H9 (cell line): ENCODE results near the gene ARL5A. TPM values are rescaled to one million over a fixed set of nuclear protein-coding genes. Genes with fewer than 3 reads are reported as not detected.

Source experiments
- DNase-seq: peaks from one replicate; pipeline ENCODE4 v3.0.0-alpha.2; 2017
- H2AFZ ChIP-seq: one replicate; pipeline ENCODE4 v1.6.1; 2013; ENCODE audit warnings: mild to moderate bottlenecking, low read length, control low read depth, moderate library complexity
- H2AK5ac ChIP-seq: 2 replicates; pipeline ENCODE4 v1.6.1; 2013; ENCODE audit warnings: low read length, control low read depth, mixed read lengths; ENCODE audit not compliant: insufficient read length
- H2BK120ac ChIP-seq: one replicate; pipeline ENCODE4 v1.6.1; 2013; ENCODE audit warnings: low read depth, mild to moderate bottlenecking, low read length, control low read depth, inconsistent platforms; ENCODE audit not compliant: poor library complexity, severe bottlenecking
- H2BK12ac ChIP-seq: 2 replicates; pipeline ENCODE4 v1.6.1; 2013; ENCODE audit warnings: low read length, control low read depth, mixed read lengths, low read depth; ENCODE audit not compliant: insufficient read length
- H2BK15ac ChIP-seq: 2 replicates; pipeline ENCODE4 v1.6.1; 2013; ENCODE audit warnings: low read depth, low read length, control low read depth
- H2BK20ac ChIP-seq: one replicate; pipeline ENCODE4 v1.6.1; 2013; ENCODE audit warnings: low read depth, mild to moderate bottlenecking, low read length, control low read depth, inconsistent platforms; ENCODE audit not compliant: poor library complexity, severe bottlenecking
- H2BK5ac ChIP-seq: 2 replicates; pipeline ENCODE4 v1.6.1; 2013; ENCODE audit warnings: low read length, control low read depth, mixed read lengths; ENCODE audit not compliant: insufficient read length
- H3K14ac ChIP-seq: 2 replicates; pipeline ENCODE4 v1.6.1; 2013; ENCODE audit warnings: low read length, control low read depth; ENCODE audit not compliant: insufficient read depth
- H3K18ac ChIP-seq: 2 replicates; pipeline ENCODE4 v1.6.1; 2013; ENCODE audit warnings: low read depth, mild to moderate bottlenecking, mixed read lengths, low read length, control low read depth; ENCODE audit not compliant: insufficient read length
- H3K23ac ChIP-seq: 2 replicates; pipeline ENCODE4 v1.6.1; 2013; ENCODE audit warnings: low read length, control low read depth, mixed read lengths, low read depth; ENCODE audit not compliant: insufficient read length
- H3K23me2 ChIP-seq: 2 replicates; pipeline ENCODE4 v1.6.1; 2013; ENCODE audit warnings: low read depth, mild to moderate bottlenecking, mixed read lengths, low read length, control low read depth; ENCODE audit not compliant: insufficient read length, poor library complexity, severe bottlenecking
- H3K27ac ChIP-seq: 2 replicates; pipeline ENCODE4 v1.5.1; 2013; ENCODE audit warnings: low read length, control low read depth, mixed read lengths, low read depth; ENCODE audit not compliant: insufficient read length
- H3K27me3 ChIP-seq: 2 replicates; pipeline ENCODE4 v1.6.1; 2013; ENCODE audit warnings: low read length, control low read depth, inconsistent platforms; ENCODE audit not compliant: insufficient read depth
- H3K4ac ChIP-seq: 2 replicates; pipeline ENCODE4 v1.6.1; 2013; ENCODE audit warnings: low read depth, mild to moderate bottlenecking, control low read depth, inconsistent platforms, low read length, moderate library complexity
- H3K4me1 ChIP-seq: 2 replicates; pipeline ENCODE4 v1.6.1; 2013; ENCODE audit warnings: low read length, control low read depth, inconsistent platforms; ENCODE audit not compliant: insufficient read depth
- H3K4me2 ChIP-seq: 2 replicates; pipeline ENCODE4 v1.6.1; 2013; ENCODE audit warnings: low read length, control low read depth, mixed read lengths; ENCODE audit not compliant: insufficient read length, insufficient read depth
- H3K56ac ChIP-seq: 2 replicates; pipeline ENCODE4 v1.6.1; 2013; ENCODE audit warnings: low read depth, mild to moderate bottlenecking, mixed read lengths, low read length, control low read depth; ENCODE audit not compliant: insufficient read length
- H3K79me1 ChIP-seq: 2 replicates; pipeline ENCODE4 v1.6.1; 2013; ENCODE audit warnings: low read depth, mild to moderate bottlenecking, moderate library complexity, low read length, control low read depth, inconsistent platforms; ENCODE audit not compliant: insufficient read depth, poor library complexity, severe bottlenecking
- H3K79me2 ChIP-seq: 2 replicates; pipeline ENCODE4 v1.6.1; 2013; ENCODE audit warnings: low read length, control low read depth, inconsistent platforms; ENCODE audit not compliant: insufficient read depth
- H3K9ac ChIP-seq: 2 replicates; pipeline ENCODE4 v1.6.1; 2013; ENCODE audit warnings: low read length, control low read depth, mixed read lengths; ENCODE audit not compliant: insufficient read length; ENCODE audit errors: extremely low read depth
- H3K9me3 ChIP-seq: one replicate; pipeline ENCODE4 v1.6.1; 2013; ENCODE audit warnings: low read depth, low read length, inconsistent platforms; ENCODE audit not compliant: control insufficient read depth
- H3T11ph ChIP-seq: one replicate; pipeline ENCODE4 v1.6.1; 2013; ENCODE audit warnings: mild to moderate bottlenecking, low read length, control low read depth, inconsistent platforms
- H4K20me1 ChIP-seq: one replicate; pipeline ENCODE4 v1.6.1; 2013; ENCODE audit not compliant: control insufficient read depth, insufficient read length, insufficient read depth
- H4K5ac ChIP-seq: 2 replicates; pipeline ENCODE4 v1.6.1; 2013; ENCODE audit warnings: low read depth, mild to moderate bottlenecking, mixed read lengths, low read length, control low read depth; ENCODE audit not compliant: insufficient read length
- H4K8ac ChIP-seq: replicated peaks from 2 replicates; pipeline ENCODE4 v1.6.1; 2013; ENCODE audit warnings: low read length, control low read depth, mixed read lengths, low read depth; ENCODE audit not compliant: insufficient read length
- H4K91ac ChIP-seq: 2 replicates; pipeline ENCODE4 v1.6.1; 2013; ENCODE audit warnings: low read depth, mild to moderate bottlenecking, moderate library complexity, mixed read lengths, low read length, control low read depth; ENCODE audit not compliant: insufficient read length
- H3K27ac Mint-ChIP-seq, 3 experiments: 2 replicates in 2 of 3; 3 replicates in 1 of 3; pipeline ENCODE4 v1.8.0; 2020 to 2021; ENCODE audit warnings: mixed read lengths in 3 of 3, mild to moderate bottlenecking in 1 of 3, moderate library complexity in 1 of 3
- H3K27me3 Mint-ChIP-seq: 2 replicates; pipeline ENCODE4 v1.8.0; 2021; ENCODE audit warnings: low read depth, mild to moderate bottlenecking, moderate library complexity, mixed read lengths
- H3K36me3 Mint-ChIP-seq, 3 experiments: 2 replicates in 2 of 3; 3 replicates in 1 of 3; pipeline ENCODE4 v1.8.0; 2020 to 2021; ENCODE audit warnings: low read depth in 3 of 3, mixed read lengths in 3 of 3; ENCODE audit not compliant: insufficient read depth in 1 of 3
- H3K4me1 Mint-ChIP-seq, 2 experiments: 2 replicates each; pipeline ENCODE4 v1.8.0; 2020; ENCODE audit warnings: mixed read lengths in 2 of 2
- H3K4me3 Mint-ChIP-seq, 2 experiments: 2 replicates in 1 of 2; 3 replicates in 1 of 2; pipeline ENCODE4 v1.8.0; 2020 to 2021; ENCODE audit warnings: mild to moderate bottlenecking in 2 of 2, mixed read lengths in 2 of 2, moderate library complexity in 1 of 2
- H3K9me3 Mint-ChIP-seq, 2 experiments: 2 replicates in 1 of 2; 3 replicates in 1 of 2; pipeline ENCODE4 v1.8.0; 2020; ENCODE audit warnings: mild to moderate bottlenecking in 2 of 2, mixed read lengths in 2 of 2, moderate library complexity in 1 of 2
- CTCF ChIP-seq: fragments of 200-600 bp; sonication (generic); conservative IDR thresholded peaks from 3 replicates; pipeline ENCODE4 v1.8.0; 2021; ENCODE audit warnings: antibody characterized with exemption, mild to moderate bottlenecking
- WGBS: extraction: QIAGEN DNeasy Blood & Tissue Kit; methylation state at CpG from one replicate; pipeline ENCODE4 v1.1.7; 2013; ENCODE audit warnings: missing lambda C conversion rate, low lambda C conversion rate, mixed read lengths; ENCODE audit not compliant: insufficient read length; ENCODE audit errors: extremely low coverage; 5-methylcytosine and 5-hydroxymethylcytosine counted together
- total RNA-seq: library from RNA; stranded (reverse); gene quantifications from 2 replicates; pipeline ENCODE4 v1.2.1, GENCODE V29; 2021

Gene ARL5A
- total RNA-seq, 1 experiment from 2014 or later, result 66.7 TPM

DNA sequence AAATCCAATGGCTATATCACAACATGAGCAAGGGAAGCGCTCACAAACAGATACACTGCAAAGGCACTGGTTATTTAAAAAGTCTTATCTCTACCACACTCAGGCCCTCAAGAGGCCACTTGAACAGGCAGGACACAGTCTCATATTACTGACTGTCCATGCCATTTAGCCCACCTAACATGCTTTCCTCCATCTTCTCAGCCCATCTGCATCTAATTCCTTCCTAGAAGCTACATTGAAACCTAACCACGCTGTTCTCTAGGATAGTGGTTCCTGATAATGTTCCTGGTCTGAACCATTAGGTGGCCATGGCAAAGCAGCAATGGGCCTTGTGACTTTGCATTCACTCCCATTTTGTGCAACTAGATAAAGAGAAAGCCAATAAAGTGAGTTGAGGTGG lies 71.4 kb downstream of the ARL5A start:
- no peak overlapping the region for H2AFZ ChIP-seq
- H2BK12ac ChIP-seq, result no peak overlapping the region
- H4K91ac ChIP-seq, result no peak overlapping the region
- H4K5ac ChIP-seq, result no peak overlapping the region
- no peaks in the 10 kb centered on the region for H3K79me1 ChIP-seq
- no peak overlapping the region for H2AK5ac ChIP-seq
- peaks cover 2% of the 10 kb centered on the region for H4K20me1 ChIP-seq
- Mint-ChIP-seq H3K4me1 (peaks cover 9 to 11% of the 10 kb centered on the region in 2 experiments; a peak in 3 of 4 replicates), H3K27ac (no peak overlapping the region), H3K36me3 (no peaks in the 10 kb centered on the region), H3K9me3 (no peaks in the 10 kb centered on the region), H3K4me3 (no peak overlapping the region), H3K27me3 (no peaks in the 10 kb centered on the region)
- H3K4me2 ChIP-seq, result no peak overlapping the region
- H2BK15ac ChIP-seq, result no peak overlapping the region
- no peaks in the 10 kb centered on the region for H3K9me3 ChIP-seq
- no peak overlapping the region for H4K8ac ChIP-seq
- H3K23ac ChIP-seq, result no peak overlapping the region
- H3K18ac ChIP-seq, result no peak overlapping the region
- H3K9ac ChIP-seq, result no peak overlapping the region
- H2BK5ac ChIP-seq, result no peak overlapping the region
- no peaks in the 10 kb centered on the region for H3K79me2 ChIP-seq
- H2BK120ac ChIP-seq, result no peak overlapping the region
- no peak overlapping the region for H3K56ac ChIP-seq
- no peak for TF ChIP-seq CTCF
- no peak overlapping the region for H3T11ph ChIP-seq
- no peaks in the 10 kb centered on the region for H3K23me2 ChIP-seq
- DNase-seq, result no peak
- H2BK20ac ChIP-seq, result no peak overlapping the region
- no peak overlapping the region for H3K14ac ChIP-seq
- H3K27me3 ChIP-seq, result no peaks in the 10 kb centered on the region
- H3K4me1 ChIP-seq, result peaks cover 2% of the 10 kb centered on the region
- WGBS, result no CpG with 5 or more reads among the region's 2 CpGs
- no peak overlapping the region for H3K27ac ChIP-seq
- H3K4ac ChIP-seq, result no peak overlapping the region
